C4-2B (cell line): ENCODE results near the gene TMEM121.
"Not testable (repeated sequence)": the region's sequence is repeated elsewhere in the genome, so short reads cannot be mapped to it uniquely, and the experiment has no call there.

ENCODE experiments used
- ZFX ChIP-seq: fragments of 450-650 bp; IDR thresholded peaks from 2 replicates; pipeline ENCODE4 v1.6.1; 2017
- TF ChIP-seq, protein P1 (sequence below): fragments of 450-650 bp; conservative IDR thresholded peaks from 2 replicates; pipeline ENCODE4 v1.5.1; 2017; ENCODE audit warnings: mild to moderate bottlenecking

DNA sequence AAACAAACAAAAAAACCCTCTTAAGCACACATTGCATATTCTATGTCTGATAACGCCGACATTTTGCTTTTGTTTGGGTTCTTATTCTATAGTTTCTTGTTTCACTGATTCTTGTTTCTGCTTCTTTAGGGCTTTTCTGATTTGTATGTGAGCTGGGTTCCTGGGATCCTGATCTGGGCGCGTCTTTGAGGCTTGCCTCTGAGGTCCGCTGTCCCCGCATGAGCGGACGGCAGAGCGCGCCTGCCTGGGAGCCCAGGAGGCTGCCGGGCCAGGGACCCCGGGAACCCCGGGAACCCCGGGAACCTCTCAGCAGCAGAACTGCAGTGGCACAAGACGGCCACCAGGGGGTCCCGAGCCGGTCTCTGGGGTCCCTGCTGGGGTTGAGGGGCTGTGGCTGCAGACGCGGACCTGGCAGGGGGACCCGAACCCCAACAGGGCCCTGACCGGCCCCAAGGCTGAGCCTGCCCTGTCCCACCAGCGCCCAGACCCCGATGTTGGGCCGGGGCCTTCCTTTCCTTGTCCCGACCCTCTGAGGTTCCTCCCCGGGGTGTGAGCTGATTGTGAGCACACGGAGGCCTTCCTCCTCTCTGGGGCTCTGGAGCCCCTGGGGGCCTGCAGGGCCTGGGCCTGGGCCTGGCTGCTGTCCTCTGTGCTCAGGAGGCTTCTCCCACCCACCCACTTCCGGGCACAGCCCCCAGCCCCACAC is 32.2 kb downstream of the TMEM121 start:
- TF ChIP-seq, protein P1, sequence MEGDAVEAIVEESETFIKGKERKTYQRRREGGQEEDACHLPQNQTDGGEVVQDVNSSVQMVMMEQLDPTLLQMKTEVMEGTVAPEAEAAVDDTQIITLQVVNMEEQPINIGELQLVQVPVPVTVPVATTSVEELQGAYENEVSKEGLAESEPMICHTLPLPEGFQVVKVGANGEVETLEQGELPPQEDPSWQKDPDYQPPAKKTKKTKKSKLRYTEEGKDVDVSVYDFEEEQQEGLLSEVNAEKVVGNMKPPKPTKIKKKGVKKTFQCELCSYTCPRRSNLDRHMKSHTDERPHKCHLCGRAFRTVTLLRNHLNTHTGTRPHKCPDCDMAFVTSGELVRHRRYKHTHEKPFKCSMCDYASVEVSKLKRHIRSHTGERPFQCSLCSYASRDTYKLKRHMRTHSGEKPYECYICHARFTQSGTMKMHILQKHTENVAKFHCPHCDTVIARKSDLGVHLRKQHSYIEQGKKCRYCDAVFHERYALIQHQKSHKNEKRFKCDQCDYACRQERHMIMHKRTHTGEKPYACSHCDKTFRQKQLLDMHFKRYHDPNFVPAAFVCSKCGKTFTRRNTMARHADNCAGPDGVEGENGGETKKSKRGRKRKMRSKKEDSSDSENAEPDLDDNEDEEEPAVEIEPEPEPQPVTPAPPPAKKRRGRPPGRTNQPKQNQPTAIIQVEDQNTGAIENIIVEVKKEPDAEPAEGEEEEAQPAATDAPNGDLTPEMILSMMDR = not testable (repeated sequence)
- TF ChIP-seq ZFX = not testable (repeated sequence)
